GM19372 (cell line): ENCODE data around the gene SELENOS.

Experiments
- ATAC-seq: cut with Tn5 transposase; IDR thresholded peaks from one replicate; pipeline ENCODE4 v1.9.1; 2021; ENCODE audit warnings: mild to moderate bottlenecking, low read depth, moderate library complexity; ENCODE audit not compliant: unreplicated experiment

SELENOS gene

DNA sequence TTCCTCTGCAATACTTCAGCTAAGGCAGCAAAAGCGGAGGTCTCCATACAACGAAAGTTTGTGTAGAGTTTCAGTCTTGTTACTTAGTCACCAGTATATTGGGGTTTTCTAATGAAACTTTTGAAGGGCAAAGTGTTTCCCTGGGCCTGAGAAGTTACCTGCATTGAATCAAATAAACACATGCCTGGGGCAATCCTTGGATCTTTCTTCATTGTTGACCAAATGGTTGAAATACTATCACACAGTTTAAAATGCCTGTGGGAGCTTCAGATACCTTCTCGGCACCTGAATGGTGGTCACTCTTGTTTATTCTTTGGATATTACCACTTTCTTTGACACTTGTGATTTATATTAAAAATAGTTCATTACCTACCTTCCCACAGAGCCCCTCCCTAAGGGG lies 24.4 kb downstream of the SELENOS start:
- ATAC-seq: no peak

DNA sequence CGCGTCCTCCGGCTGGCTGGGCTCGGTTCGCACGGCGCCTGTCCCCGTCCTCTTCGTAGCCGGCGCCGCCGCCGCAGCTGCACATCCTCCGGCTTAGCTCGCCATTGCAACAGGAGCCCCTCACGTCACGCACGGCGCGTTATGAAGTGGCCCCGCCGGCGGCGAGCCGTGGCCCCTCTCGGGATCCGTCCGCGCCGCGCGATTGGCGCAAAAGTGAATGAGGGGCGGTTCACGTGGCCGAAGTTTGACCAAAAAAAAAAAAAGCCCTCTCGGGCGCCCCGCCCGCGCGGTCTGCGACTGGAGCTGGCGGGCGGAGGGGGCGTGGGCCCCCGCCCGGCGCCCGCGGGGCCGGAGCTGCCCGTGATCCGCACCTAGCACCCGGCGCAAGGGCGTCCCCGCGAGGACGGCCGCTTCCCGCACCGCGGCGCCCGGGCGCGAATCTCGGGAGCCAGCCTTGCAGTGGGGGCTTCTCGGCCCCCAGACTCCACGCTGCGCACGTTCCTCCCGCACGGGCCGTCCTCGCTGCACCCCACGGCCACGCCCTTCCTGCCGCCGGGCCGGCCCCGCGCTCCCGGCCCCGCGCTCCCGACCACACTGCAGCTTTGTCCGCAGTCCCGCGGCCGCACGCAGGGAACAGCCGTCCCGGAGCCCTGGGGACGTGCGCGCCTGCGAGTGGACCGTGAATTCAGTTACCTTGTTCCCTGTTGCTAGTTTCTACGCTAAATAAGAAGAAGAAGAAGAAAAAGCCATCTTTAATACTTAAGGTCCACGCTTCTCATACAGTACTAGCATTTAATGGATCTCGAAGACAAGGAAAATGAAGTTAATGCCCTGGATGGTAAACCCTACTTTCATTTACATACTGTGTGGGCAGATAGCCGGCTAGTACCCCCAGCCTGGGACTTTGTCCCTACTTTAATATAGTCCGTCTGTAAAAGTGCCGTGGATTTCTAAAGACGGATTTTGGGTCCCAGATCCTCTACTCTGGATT lies 25.2 kb downstream of the SELENOS start, which contains the start of gene CHSY1:
Gene CHSY1, minus strand, starts transcription at position 219 of the 991 bp plus-strand sequence. CDS start 592 bp downstream, outside the sequence.
- peak; percentile 72 for ATAC-seq

DNA sequence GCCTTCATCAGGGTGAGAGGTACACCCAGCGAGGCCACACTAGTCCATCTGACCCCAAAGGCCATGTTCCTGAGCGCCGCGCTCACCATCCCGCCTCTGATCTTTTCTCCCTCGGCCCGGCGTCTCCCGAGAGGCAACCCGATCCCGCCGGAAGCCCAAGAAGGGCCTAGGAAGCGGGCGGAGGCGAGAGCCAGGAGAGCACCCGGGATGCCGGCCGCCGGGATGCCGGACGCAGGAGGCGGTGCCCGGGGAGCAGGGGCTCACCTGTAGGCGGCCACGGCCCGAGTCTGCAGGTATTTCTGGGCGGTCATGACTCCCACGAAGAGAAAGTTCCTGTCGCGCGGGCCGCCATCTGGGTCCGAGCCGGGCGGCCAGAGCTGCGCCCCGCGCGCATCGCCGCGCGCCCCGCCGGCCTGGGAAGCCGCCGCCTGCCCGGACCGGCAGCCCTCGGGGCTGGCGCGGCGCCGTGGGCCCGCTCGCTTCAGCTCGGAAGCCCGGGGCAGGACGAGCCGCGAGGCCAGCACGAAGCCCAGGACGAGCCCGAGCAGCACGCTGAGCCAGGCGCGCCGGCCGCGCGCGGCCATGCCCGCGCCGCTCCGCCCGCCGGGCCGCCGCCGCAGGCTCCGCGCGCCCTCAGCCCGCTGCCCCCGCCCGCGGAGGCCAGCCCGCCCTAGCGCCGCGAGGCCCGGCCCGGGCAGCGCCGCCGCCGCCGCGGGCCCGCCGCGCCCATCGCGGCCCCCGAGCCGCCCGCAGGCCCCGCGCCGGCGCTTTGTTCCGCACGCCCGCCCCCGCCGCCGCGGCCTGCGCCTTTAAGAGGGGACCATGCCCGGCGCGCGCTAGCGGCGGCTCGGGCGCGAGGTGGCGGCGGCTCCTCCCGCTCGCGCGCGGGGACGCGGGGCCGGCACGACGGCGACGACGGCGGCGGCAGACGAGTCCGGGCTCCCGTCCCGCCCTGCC lies 26.1 kb downstream of the SELENOS start:
- peak; percentile 36 for ATAC-seq

DNA sequence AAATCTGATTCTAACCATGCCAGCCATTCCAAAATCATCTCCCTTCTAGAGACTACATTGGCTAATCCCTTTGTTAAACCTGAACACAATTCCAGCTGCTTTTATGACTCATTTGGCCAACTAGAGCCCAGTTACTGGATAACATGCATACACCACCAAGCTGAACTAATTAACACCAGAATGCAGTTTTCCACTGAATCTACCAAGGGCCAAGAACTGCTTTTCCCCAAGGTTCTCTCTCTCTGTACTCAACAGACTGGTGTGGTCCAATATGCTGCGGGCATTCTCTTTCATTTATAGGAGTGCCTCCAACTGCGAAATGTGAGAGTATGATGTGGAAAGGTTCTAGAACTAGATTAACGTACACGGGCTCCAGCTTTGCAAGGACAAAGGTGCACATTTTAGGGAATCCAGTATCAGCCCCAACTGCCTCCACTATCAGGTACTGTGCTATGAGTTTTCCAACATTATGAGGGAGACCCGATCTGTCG lies 26.9 kb downstream of the SELENOS start:
- ATAC-seq: no peak

DNA sequence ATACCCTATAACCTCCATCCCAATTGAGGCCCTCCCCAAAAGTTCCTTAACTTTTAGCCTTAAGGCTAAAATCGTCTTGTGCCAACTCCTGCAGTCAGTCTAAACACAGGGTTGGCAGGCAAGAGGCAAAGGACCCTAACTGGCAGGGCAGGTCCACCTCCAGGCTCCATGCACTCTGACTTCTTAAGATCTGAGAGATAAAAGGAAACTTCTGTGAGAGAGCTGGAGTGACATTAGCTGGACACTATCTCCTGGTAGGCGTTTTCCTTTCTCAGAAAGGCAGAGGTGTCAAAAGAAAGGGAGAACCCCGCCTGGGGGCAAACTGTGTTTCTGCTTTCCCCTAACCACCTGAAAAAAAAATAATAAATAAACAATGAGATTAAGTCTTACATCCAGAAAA lies 29.0 kb downstream of the SELENOS start:
- ATAC-seq: no peak

DNA sequence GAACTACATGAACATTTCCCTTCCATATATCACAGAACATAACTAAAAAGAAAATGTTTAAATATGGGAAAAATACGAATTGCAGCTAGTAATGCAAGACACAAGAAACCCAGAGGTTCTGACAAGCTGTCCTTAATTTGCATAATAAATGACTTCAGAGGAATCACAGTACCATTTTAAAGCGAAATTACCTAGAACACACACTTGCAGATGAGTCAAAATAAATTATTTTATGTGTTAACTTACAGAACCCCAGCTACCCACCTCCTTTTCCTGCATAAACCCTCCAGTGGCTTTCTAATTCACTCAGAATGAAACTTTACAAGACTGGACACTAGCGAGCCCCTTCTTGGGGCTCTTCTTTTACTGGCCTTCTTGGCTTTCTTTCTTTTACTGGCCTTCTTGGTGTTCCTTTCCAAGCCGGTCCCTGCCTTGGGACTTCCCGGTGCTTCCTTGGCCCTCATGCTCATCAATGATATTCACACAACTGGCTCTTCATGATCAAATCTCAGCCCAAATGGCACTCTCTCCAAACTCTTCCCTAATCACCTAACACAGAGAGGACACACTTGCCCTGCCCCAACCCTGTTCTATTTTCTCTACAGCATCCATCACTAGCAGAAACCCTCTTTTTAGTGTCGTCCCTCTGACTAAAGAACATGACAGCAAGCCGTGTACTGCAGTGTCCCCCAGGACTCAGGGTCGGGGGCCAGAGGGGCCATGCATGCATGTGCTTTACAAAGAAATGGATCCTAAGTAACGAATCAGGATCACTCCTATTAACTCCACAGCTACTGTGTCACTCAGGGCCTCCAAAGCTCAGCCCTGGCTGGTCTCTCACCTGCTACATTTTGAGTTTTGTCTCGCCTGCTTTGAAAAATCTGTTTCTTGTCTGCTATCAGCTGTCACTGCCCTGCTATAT lies 30.2 kb downstream of the SELENOS start:
- no peak for ATAC-seq

DNA sequence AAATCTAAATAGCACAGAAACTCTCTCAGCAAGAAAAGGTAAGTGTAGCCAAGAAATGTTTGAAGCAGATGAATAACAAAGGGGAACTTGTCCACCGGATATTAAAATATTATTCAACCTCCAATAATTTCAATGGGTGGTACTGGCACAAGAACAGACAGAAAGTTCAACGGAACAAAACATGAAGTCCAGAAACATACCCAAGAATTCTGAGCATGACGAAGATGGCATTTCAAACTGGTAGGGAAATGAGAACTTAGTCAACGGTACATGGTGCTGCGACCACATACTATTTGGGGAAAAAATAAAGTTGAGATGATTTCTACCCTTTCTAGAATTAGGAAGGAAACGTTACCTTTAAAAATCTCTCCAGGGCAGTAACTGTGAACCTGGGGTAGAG lies 30.9 kb downstream of the SELENOS start:
- ATAC-seq: no peak

DNA sequence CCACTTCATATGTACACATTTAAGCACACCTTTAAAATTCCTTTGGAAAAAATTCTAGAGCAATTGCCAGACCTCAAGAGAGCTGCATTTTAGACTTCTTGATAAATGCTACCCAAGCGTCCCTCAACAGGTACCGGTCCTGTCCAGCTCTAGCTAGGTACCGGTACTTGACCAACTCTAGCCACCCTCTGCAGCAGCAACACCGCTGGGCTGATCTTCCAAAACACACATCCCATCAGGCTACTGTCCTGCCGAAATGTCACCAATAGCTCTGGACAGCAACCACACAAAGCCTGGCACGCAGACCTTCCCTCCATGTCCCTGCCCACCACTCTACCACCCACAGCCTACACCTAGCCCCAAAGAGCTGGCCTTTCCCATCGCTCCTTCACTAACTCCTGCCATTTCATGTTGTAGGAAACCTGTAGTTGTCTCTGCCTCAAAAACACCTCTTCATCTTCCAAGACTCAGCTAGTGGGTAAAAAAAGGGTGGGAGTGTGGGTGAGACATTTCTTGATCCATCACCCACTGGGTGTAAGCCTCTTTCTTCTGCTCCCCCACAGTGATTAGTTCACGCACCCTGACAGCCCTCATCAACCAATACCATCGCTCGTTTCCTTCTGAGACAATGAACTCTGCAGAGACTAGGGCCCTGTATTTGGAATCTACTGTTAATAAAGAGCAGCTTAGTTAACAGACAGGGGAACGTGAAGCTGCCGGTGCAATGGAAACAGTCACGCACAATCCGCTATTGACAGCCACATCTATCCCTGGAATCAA lies 32.2 kb downstream of the SELENOS start:
- ATAC-seq: no peak

DNA sequence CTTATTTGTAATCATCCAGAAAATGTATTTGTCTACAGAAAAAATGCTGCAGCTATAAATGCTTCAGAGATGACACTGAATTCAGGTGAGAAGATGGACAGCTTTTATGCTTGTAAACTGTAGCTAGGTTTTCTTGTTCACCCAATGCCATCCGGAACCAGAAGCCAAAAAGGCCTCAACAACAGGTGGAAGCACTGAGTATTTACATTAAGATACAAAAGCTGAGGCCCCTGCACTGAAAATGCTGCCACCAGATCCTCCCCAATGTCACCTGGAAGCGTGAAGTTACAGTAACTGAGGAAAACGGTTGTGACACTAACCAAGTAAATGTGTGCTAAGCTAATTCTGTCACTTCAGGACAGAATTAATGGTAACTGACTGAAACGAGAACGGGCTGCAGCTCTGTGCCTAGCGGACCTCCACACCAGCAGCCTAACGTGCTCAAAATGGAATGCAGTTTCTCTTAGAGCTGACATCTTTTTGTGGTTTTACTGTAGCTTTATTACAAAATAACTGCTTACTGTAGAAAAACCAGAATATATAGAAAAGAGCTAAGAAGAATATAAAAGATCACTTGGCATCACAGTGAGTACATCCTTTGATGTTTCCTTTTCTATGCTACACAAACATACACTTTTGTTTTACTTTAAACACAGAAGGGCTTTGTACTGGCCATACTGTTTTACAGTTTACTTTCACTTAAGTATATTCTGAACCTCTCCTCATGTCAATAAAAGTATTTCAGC lies 33.1 kb downstream of the SELENOS start:
- no peak for ATAC-seq

DNA sequence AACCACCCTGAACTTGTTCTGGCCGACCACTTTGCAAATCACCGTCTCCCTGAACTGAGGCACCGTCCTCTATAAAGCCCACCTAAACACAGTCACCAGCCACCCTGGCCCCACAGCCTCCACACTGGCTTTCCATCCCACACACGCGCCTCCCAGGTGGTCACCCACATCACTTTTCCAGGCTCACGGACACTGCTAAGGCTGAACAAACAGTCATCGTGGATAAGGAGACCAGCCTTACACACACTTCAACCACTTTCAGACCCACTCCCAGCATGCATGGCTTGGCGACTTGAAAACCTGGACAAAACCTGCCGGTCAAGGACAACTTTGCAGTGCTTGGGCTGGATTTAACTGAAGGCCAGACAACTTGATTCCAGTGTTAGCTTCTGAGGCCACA lies 33.9 kb downstream of the SELENOS start:
- no peak for ATAC-seq

DNA sequence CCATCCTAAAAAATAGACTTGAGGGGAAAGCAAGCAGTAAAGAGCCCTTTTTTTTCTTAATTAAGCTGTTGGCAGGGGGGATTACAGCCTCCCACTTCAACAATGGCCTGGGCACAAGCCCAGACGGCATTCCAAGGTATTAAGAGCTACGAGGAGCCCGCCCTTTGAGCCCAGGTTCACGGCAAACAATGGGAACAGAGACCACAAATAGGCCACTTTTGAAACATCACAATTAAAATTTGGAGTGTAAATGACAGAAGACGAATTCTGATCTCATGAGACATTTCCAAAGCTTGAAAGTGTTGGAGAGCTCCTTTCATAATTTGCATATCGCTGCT lies 34.3 kb downstream of the SELENOS start:
- ATAC-seq: no peak

DNA sequence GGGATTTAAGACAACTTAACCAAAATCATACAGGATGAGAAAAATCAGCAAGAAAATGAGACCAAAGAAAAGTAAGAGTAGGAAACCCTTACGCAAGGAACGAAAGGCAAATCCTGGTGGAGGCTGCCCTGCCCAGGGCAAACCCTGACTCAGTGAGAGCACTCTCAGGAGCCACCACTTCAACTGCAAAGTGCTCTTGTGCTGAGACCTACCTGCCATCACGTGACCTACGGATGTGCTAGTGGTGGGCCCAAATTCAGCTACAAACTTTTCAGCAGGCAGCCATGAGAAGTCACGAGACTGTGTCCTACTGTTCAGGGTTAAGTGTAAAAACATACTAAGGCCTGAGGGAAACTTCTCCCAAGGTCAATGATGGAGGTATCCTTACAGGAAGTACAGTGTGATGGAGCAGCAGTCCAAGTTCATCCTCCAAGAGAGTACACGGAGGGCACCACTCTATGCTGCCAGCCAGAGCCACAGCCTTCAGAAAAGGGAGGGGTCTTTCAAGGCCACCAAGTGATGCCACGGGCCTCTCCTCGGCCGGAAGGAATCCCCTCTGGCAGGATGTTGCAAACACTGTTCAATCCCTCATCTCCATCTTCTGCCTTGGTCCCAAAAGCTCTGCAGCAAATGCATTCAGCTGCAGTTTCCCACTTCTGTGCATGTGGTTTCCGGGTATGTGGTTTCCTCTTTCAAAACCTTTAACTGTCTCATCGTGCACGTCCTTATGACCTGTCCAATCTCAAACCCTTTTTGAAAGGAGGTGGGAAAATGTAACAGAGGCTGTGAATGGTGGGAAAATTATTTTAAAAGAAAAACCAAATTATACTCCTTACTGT lies 34.9 kb downstream of the SELENOS start:
- ATAC-seq: peak; percentile 75

DNA sequence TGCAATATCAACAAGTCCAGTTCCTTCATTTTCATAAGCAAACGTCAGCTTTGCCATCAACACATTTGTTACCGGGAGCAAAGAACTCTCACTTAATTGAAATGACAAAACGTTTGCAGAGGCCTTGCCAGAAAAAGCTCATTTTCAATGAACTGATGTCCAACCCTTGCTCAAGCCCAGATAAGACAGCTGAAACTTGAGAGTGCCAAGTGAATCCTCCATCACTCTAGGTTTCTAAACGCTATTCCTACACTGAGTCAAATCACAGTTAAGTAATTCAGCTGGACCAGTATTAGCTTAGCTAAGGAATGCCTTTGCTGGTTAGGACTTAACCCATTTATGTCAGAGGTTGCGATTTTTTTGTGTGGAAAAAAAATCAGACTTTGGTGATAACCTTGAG lies 36.9 kb downstream of the SELENOS start:
- no peak for ATAC-seq

DNA sequence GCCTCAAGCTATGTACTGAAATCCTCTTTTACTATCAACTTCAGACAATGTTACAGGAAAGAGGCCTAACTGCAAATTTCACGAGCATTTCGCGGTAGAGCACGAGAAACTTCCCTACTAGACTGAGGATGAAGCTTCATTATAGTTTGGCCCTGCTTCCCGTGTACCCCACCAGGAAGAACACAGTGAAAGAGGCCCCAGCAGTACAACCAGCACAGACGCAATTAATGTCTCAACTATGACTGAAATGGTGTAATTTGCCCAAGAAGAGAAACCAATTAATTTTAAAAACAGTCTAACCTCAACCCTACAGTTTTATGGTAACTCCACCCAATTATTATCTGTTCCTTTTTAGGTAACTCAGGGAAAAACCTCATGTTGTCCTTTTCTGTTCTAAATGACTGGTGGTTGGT lies 37.6 kb downstream of the SELENOS start:
- ATAC-seq: no peak

DNA sequence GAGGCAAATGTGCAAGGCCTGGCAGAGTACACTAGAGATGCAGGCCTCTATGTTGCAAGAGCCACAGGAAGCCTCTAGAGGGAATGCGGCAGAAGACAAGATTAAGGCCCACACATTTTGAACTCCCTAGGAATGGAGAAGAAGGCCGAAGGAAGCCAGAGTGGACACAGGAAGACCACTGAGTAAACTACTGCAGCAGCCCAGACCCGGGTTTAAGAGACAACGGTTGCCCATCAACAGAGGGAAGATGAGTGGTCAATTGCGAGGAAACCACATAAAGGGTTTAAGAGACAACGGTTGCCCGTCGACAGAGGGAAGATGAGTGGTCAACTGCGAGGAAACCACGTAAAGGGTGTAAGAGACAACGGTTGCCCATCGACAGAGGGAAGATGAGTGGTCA lies 40.0 kb downstream of the SELENOS start:
- ATAC-seq: no peak

DNA sequence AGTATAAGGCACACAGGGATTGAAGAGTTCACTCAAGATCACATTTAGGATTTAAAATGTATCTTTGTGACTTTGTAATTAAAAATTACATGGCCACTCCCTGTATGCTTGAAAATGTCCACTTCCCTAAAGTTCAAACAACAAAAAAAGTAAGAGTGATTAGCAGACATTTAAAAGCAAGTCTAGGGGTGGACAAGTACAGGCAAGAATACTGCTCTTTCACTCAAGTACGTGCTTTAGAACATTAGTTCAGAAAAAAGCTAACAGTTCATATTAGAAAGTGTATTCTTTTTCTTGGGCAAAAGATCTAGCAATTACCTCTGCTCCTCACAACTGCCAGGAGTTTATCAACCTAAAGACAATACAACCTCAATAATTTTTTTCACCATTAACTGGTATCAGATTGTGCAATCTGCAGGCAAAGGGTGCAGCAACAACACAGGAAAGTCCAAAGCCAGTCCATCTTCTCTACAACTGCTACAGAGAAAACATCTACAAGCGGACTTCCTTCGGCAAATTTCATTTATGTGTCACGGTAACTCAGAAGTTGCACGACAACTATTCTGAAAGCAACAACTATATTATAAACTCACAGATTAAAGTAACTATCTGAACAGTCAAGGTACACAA lies 43.5 kb downstream of the SELENOS start:
- ATAC-seq: no peak

DNA sequence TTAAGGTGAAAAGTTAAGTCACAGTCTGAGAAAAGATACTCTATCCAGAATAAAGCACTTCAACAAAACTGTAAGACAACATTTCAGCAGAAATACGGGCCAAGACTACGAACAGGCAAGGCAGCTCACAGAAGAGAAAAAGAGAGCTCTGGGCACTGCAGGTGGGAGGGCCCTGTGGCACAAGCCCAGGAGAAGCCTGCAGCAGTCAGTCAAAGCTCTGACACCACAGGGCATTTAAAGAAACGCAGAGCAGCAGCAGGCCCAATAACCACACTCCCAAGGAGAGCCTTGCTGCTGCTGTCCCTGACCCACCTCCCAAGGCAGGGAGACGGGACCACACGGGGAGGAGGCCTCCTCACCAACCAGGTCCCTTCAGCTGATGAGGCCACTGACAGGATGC lies 44.6 kb downstream of the SELENOS start:
- ATAC-seq: no peak
